Keratinocyte (primary cell): ENCODE measurements around the gene USB1.

Source experiments
- EZH2 ChIP-seq: IDR thresholded peaks from one replicate; pipeline ENCODE4 v1.6.1; 2012; ENCODE audit warnings: inconsistent platforms, mild to moderate bottlenecking, low read length, moderate library complexity
- TF ChIP-seq, protein P1 (sequence below), 3 experiments: IDR thresholded peaks in 1 of 3; conservative IDR thresholded peaks in 1 of 3; optimal IDR thresholded peaks in 1 of 3; 2 replicates in 2 of 3; 3 replicates in 1 of 3; pipeline versions ENCODE3 to v1.5.1; 2011; ENCODE audit warnings: low read length in 3 of 3, mild to moderate bottlenecking in 3 of 3, moderate library complexity in 2 of 3, control low read depth in 1 of 3, inconsistent platforms in 1 of 3; ENCODE audit not compliant: insufficient read depth in 2 of 3; ENCODE audit errors: extremely low read depth in 1 of 3

DNA sequence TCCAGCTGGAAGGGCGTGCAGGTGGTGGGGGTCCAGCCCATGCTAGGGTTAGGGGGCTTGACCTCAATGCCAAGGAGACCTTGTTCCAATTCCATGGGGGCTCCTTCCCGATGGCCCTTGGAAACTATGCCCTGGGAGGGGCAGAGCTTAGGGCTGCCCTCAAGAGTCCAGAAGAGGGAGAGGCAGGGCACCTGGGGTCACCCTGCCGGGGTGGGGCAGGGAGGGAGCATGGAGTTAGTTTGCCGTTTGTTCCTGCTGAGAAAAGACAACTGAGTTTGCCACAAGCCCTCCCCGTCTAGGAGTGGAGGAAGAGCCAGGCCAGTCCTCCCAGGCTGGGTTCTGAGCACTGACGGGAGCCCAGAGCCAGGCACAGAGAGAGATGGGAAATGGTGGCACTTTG lies 45.7 kb downstream of the USB1 start:
- TF ChIP-seq, protein P1, sequence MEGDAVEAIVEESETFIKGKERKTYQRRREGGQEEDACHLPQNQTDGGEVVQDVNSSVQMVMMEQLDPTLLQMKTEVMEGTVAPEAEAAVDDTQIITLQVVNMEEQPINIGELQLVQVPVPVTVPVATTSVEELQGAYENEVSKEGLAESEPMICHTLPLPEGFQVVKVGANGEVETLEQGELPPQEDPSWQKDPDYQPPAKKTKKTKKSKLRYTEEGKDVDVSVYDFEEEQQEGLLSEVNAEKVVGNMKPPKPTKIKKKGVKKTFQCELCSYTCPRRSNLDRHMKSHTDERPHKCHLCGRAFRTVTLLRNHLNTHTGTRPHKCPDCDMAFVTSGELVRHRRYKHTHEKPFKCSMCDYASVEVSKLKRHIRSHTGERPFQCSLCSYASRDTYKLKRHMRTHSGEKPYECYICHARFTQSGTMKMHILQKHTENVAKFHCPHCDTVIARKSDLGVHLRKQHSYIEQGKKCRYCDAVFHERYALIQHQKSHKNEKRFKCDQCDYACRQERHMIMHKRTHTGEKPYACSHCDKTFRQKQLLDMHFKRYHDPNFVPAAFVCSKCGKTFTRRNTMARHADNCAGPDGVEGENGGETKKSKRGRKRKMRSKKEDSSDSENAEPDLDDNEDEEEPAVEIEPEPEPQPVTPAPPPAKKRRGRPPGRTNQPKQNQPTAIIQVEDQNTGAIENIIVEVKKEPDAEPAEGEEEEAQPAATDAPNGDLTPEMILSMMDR (optimal IDR thresholded peaks at IDR 0.05 in 1 of 3, IDR thresholded peaks at IDR 0.05 in 1 of 3, conservative IDR thresholded peaks at IDR 0.05 in 1 of 3; ENCODE audit: extremely low read depth in 1 of 3, insufficient read depth in 2 of 3, low read length in 3 of 3), result no peak
- TF ChIP-seq EZH2, result no peak
